ENCODE results near the gene VPREB3.

VPREB3 gene

DNA sequence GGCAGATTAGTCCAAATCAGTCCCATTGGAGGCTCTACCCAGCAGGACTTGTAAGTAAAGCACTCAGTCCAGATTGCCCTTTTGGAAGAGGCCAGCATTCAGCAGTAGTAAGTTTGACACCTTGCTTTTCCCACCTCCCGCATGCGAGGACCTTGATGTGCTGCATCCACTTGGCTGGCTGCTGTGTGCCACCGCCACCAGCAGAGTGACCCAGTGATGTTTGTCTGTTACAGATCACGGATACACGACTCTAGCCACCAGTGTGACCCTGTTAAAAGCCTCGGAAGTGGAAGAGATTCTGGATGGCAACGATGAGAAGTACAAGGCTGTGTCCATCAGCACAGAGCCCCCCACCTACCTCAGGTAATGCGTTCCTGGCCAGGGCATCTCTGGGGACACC is 39.1 kb upstream of the VPREB3 start:
- TF ChIP-seq, protein P1, sequence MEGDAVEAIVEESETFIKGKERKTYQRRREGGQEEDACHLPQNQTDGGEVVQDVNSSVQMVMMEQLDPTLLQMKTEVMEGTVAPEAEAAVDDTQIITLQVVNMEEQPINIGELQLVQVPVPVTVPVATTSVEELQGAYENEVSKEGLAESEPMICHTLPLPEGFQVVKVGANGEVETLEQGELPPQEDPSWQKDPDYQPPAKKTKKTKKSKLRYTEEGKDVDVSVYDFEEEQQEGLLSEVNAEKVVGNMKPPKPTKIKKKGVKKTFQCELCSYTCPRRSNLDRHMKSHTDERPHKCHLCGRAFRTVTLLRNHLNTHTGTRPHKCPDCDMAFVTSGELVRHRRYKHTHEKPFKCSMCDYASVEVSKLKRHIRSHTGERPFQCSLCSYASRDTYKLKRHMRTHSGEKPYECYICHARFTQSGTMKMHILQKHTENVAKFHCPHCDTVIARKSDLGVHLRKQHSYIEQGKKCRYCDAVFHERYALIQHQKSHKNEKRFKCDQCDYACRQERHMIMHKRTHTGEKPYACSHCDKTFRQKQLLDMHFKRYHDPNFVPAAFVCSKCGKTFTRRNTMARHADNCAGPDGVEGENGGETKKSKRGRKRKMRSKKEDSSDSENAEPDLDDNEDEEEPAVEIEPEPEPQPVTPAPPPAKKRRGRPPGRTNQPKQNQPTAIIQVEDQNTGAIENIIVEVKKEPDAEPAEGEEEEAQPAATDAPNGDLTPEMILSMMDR (IDR thresholded peaks at IDR 0.05; ENCODE audit: insufficient read depth, low read depth, low read length, missing control alignments): no peak
- no peak overlapping the region for H3K4me3 ChIP-seq (ENCODE audit: low read depth, low read length)
- DNase-seq (ENCODE audit: low read depth): no peak

DNA sequence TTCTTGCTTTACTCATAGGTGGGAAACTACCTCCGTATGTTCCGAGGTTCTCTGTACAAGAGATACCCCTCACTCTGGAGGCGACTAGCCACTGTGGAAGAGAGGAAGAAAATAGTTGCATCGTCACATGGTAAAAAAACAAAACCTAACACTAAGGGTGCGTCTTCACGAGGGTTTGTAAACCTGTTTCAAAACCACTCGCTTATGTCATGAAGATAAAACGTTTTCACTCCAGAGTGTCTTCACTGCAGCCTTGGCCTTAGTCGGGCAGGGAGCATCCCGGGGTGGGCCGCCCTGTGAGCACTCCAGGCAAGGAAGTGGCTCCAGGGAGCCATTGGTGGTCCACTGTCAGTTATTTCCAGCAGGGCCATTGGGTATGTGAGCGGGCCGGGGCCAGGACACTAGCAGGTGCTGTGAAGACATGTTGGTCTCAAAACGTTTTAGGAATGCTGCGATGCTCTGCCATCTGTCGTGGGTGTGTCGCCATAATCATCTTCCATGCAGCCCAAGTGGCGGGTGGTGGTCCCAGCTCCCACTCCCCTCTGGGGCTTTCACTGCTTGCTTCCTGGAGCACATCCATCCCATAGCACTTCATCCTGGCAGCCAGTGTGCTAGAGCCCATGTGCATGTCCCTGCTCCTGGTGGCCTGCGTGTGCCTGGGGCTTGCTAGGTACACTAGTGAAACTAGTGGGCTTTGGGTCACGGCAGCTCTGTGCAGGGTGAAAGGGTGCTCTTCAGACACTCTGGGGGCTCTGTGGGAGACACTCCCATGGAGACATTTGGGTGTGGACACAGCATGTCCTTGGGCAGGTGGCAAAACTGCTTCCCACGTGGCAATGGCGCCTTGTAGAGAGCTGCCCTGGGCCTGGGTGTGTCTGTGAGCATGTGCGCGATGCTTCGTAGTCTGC is 37.8 kb upstream of the VPREB3 start:
- no peak overlapping the region for H3K4me3 ChIP-seq (ENCODE audit: low read depth, low read length)
- TF ChIP-seq, protein P1 (IDR thresholded peaks at IDR 0.05; ENCODE audit: insufficient read depth, low read depth, low read length, missing control alignments): no peak

DNA sequence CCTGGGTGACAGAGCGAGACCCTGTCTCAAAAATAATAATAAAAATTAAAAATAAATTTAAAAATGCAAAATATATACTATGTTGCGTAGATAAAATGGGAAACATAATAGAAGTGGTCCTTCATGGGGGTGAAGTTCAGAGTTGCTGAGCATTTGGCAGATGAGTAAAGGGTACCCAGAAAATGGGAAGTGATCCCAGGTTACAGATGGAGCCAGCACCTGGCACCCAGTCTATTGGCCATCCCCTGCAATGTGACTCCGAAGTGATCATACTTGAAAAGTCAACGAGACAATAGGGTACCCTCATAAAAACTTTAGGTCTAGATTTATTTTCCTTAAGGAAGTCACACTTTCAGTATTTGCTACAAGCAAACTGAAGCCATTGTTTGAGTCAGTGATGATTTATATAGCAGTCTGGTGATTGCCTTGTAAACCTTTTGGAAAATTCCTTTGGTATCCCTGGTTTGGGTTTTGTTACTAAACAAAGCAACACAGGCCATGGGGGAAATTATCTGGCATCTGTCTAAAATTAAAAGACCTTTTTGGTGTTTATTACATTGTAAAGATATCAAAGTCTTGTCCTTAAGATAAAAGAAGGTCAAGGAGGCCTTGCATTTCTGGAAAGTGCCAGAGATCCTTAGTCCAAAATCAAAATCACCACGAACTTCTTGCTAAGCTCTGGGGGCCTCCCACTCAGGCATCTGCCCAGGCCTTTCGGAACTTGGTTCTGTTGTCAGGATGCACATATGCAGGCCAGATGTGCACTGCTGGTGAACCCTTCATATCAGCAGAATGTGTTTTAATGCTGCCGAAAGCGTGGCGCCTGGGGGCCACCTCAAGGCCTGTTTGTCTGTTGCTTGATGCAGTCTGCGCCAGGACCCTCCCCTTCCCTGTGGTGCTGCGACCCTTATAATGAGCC is 36.9 kb upstream of the VPREB3 start:
- TF ChIP-seq, protein P1 (IDR thresholded peaks at IDR 0.05; ENCODE audit: insufficient read depth, low read depth, low read length, missing control alignments): no peak
- no peak overlapping the region for H3K4me3 ChIP-seq (ENCODE audit: low read depth, low read length)
- no peak for DNase-seq (ENCODE audit: low read depth)

More for the DNA sequence above, 37.8 kb upstream of the VPREB3 start:
- DNase-seq (ENCODE audit: low read depth): no peak

- TF ChIP-seq, protein P1 (IDR thresholded peaks at IDR 0.05; ENCODE audit: insufficient read depth, low read depth, low read length, missing control alignments): no peak
- H3K4me3 ChIP-seq (ENCODE audit: low read depth, low read length): no peak overlapping the region
- DNase-seq (ENCODE audit: low read depth): no peak
Observed at GRCh38 chr22:23789638-23790037, 35.4 kb upstream of the VPREB3 start.

GRCh38 chr22:23789121-23789520 is 34.9 kb upstream of the VPREB3 start:
- TF ChIP-seq, protein P1 (IDR thresholded peaks at IDR 0.05; ENCODE audit: insufficient read depth, low read depth, low read length, missing control alignments): no peak
- no peak overlapping the region for H3K4me3 ChIP-seq (ENCODE audit: low read depth, low read length)
- no peak for DNase-seq (ENCODE audit: low read depth)

DNA sequence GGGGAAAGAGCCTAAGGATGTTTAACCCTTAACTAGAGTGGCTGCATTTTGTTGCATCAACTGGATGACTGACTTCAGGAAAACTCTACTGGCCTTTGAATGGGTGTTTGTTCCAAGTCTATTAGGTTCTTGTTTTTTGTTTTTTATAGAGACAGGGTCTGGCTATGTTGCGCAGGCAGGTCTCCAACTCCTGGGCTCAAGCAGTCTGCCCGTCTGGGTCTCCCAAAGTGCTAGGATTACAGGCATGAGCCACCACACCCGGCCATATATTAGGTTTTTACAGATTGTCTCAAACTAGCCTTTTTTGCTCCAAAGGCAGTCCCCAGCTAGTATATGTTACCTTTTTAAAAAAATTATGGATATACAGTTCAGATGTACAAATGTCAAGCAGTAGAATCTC is 33.7 kb upstream of the VPREB3 start:
- DNase-seq (ENCODE audit: low read depth): no peak
- TF ChIP-seq, protein P1 (IDR thresholded peaks at IDR 0.05; ENCODE audit: insufficient read depth, low read depth, low read length, missing control alignments): no peak
- peak overlapping the region; percentile 86 for H3K4me3 ChIP-seq (ENCODE audit: low read depth, low read length)
